B cell (primary cell): ENCODE measurements around the gene EXOC7.

Experiments used
- CTCF ChIP-seq: fragments of 200-600 bp; IDR thresholded peaks from one replicate; pipeline ENCODE4 v1.8.0; 2022; ENCODE audit warnings: antibody characterized with exemption, mild to moderate bottlenecking
- EZH2 ChIP-seq: IDR thresholded peaks from 2 replicates; pipeline ENCODE4 v1.6.1; 2012; ENCODE audit warnings: borderline replicate concordance, low read depth, mild to moderate bottlenecking, moderate library complexity, low read length; ENCODE audit not compliant: insufficient read depth, poor library complexity, severe bottlenecking

GRCh38 chr17:76071531-76072147 lies 31.9 kb downstream of the EXOC7 start:
- TF ChIP-seq CTCF (no peak), EZH2 (no peak)
